HEK293T (cell line): ENCODE data around the gene PTPRG.

Experiments used
- CTCF ChIA-PET: fragments of 350-600 bp; formaldehyde crosslinking; extraction: SDS; loops from one replicate; lab custom pipeline; 2021; ENCODE audit warnings: antibody characterized with exemption, inconsistent platforms; lab: Yijun Ruan, JAX
- POLR2A ChIA-PET: fragments of 350-600 bp; formaldehyde crosslinking; extraction: SDS; loops from one replicate; lab custom pipeline; 2020; ENCODE audit warnings: antibody characterized with exemption, inconsistent platforms; lab: Yijun Ruan, JAX
- DNase-seq: peaks from one replicate; pipeline ENCODE4 v3.0.0; 2012; ENCODE audit warnings: mixed read lengths; ENCODE audit errors: extremely low spot score
- ARNT ChIP-seq: fragments of 450-650 bp; IDR thresholded peaks from 2 replicates; pipeline ENCODE4 v1.6.1; 2017; ENCODE audit warnings: mild to moderate bottlenecking
- BHLHE40 ChIP-seq: fragments of 450-650 bp; IDR thresholded peaks from 2 replicates; pipeline ENCODE4 v1.6.1; 2016; ENCODE audit warnings: mild to moderate bottlenecking, moderate library complexity, borderline replicate concordance
- CTBP1 ChIP-seq: fragments of 450-650 bp; IDR thresholded peaks from 2 replicates; pipeline ENCODE4 v1.6.1; 2016; ENCODE audit warnings: borderline replicate concordance
- ELF4 ChIP-seq: fragments of 450-650 bp; IDR thresholded peaks from 2 replicates; pipeline ENCODE4 v1.6.1; 2017; ENCODE audit warnings: antibody characterized with exemption
- FOXA1 ChIP-seq: fragments of 450-650 bp; IDR thresholded peaks from 2 replicates; pipeline ENCODE4 v1.6.1; 2016; ENCODE audit warnings: mild to moderate bottlenecking
- FOXK2 ChIP-seq: fragments of 450-650 bp; IDR thresholded peaks from 2 replicates; pipeline ENCODE4 v1.6.1; 2016; ENCODE audit warnings: mild to moderate bottlenecking
- FOXM1 ChIP-seq: fragments of 450-650 bp; IDR thresholded peaks from 2 replicates; pipeline ENCODE4 v1.6.1; 2017; ENCODE audit warnings: mild to moderate bottlenecking, borderline replicate concordance
- HDGF ChIP-seq: fragments of 450-650 bp; IDR thresholded peaks from 2 replicates; pipeline ENCODE4 v1.6.1; 2017; ENCODE audit warnings: antibody characterized with exemption, borderline replicate concordance
- L3MBTL2 ChIP-seq: fragments of 450-650 bp; conservative IDR thresholded peaks from 2 replicates; pipeline ENCODE4 v1.6.1; 2016; ENCODE audit warnings: mild to moderate bottlenecking
- LEF1 ChIP-seq: fragments of 450-650 bp; IDR thresholded peaks from 2 replicates; pipeline ENCODE4 v1.6.1; 2017; ENCODE audit warnings: mild to moderate bottlenecking, borderline replicate concordance
- NFRKB ChIP-seq: fragments of 450-650 bp; IDR thresholded peaks from 2 replicates; pipeline ENCODE4 v1.6.1; 2016; ENCODE audit warnings: mild to moderate bottlenecking, moderate library complexity
- SP1 ChIP-seq: fragments of 450-650 bp; IDR thresholded peaks from 2 replicates; pipeline ENCODE4 v1.6.1; 2017
- SUZ12 ChIP-seq: fragments of 450-650 bp; IDR thresholded peaks from 2 replicates; pipeline ENCODE4 v1.6.1; 2016; ENCODE audit warnings: mild to moderate bottlenecking
- TARDBP ChIP-seq: fragments of 450-650 bp; IDR thresholded peaks from 2 replicates; pipeline ENCODE4 v1.6.1; 2016
- ZNF384 ChIP-seq: fragments of 450-650 bp; IDR thresholded peaks from 2 replicates; pipeline ENCODE4 v1.6.1; 2016
- TF ChIP-seq, protein P1 (sequence below): fragments of 450-650 bp; IDR thresholded peaks from 2 replicates; pipeline ENCODE4 v1.6.1; 2016

PTPRG gene

DNA sequence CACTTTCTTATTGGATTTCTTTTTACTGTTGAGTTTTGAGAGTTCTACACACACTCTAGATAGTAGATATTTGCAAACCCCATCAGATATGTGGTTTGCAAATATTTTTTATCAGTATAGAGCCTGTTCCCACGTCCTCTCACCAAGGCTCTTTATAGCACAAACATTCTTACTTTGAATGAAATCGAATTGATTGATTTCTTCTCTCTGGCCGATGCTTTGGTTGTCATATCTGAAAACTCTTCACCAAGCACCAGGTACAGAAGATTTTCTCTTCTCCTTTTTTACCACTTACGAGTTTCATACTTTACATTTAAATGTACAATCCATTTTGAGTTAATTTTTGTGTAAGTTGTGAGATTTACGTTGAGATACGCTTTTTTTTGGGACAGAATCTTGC lies 163.4 kb downstream of the PTPRG start:
- no peak for TF ChIP-seq TARDBP
- no peak for TF ChIP-seq L3MBTL2
- no peak for TF ChIP-seq ZNF384
- no peak for TF ChIP-seq FOXM1
- no peak for TF ChIP-seq CTBP1
- TF ChIP-seq FOXK2, result no peak
- TF ChIP-seq SP1, result no peak
- no peak for TF ChIP-seq LEF1
- TF ChIP-seq FOXA1, result no peak
- TF ChIP-seq BHLHE40, result no peak
- TF ChIP-seq, protein P1, sequence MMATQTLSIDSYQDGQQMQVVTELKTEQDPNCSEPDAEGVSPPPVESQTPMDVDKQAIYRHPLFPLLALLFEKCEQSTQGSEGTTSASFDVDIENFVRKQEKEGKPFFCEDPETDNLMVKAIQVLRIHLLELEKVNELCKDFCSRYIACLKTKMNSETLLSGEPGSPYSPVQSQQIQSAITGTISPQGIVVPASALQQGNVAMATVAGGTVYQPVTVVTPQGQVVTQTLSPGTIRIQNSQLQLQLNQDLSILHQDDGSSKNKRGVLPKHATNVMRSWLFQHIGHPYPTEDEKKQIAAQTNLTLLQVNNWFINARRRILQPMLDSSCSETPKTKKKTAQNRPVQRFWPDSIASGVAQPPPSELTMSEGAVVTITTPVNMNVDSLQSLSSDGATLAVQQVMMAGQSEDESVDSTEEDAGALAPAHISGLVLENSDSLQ, result no peak
- TF ChIP-seq SUZ12, result no peak
- no peak for TF ChIP-seq ARNT
- no peak for TF ChIP-seq HDGF
- no peak for TF ChIP-seq ELF4
- TF ChIP-seq NFRKB, result no peak
- ChIA-PET POLR2A (no interaction called here), CTCF (no interaction called here)
- no peak for DNase-seq

DNA sequence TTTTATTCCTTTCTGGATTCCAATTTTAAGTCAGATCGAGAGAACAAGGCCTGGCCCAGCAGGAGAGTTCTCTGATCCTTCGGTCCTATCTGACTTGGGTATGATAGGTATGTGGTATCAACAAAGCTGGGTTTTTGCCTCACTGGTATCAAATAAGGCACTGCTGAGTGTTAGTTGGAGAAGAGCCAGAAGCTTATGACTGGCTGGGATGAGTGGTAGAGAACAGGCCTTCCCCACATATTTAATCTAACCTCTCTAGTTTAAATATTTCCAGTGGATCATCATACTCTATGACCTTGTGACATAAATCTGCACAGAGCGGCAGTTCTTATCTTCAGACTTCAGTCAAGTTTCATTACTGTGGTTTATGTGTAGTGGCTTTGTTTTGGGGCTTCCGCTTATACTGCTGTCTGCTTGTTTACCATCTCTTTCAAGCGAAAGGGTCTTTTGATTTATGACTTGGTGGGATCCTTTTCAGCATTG lies 164.5 kb downstream of the PTPRG start:
- DNase-seq, result peak; percentile 12
- TF ChIP-seq ARNT, result no peak
- TF ChIP-seq, protein P1, result peak; percentile 84
- TF ChIP-seq HDGF, result no peak
- TF ChIP-seq NFRKB, result no peak
- TF ChIP-seq BHLHE40, result no peak
- POLR2A ChIA-PET, result no interaction called here
- CTCF ChIA-PET, result no interaction called here

DNA sequence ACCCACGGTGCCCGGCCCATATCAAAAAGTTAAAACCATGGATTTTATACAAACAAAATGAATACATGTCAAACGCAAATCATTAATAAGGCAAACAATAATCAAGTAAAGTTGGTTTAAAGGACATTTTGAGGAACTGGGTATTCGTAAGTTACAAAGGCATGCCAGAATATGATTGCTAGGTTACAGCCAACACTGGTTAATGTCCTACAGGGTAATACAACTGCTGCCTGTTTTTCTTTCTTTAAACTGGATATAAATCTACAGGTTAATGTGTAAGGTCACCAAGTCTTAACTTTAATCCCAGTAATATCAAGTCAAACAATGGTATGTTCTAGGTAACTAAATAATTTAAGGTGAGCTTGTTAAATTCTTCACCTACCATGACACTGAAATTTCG lies 166.1 kb downstream of the PTPRG start:
- POLR2A ChIA-PET, result no interaction called here

DNA sequence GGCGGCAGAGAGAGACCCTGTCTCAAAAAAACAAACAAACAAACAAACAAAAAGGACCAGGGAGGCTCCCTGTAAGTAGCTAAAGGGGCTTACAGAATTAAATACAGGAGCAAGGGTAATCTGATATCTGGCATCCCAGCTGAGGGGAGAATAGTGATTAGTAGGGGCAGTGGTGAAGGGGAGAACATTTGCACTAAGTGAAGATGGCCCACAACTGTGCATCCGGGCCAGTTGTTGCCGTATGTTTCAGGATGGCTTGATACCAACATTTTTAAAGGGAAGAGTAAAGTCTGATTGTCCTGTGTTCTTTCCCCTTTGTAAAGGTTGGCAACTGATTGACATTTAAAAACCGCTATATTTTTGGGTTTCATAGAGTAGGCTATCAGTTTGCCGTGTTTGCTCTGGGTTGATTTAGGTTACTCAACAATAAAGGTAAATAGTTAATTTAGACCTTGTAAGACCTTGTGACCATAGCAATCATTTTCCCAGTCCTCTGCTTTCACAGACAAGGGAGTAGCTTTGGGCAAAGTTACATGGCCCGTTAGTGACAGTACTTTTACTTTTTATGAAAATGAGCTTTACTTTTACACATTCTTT lies 167.8 kb downstream of the PTPRG start:
- POLR2A ChIA-PET, result no interaction called here
- CTCF ChIA-PET, result no interaction called here
- DNase-seq, result no peak
- TF ChIP-seq LEF1 (no peak), SUZ12 (no peak), FOXK2 (no peak), ARNT (no peak), L3MBTL2 (no peak), TARDBP (no peak), BHLHE40 (no peak), CTBP1 (no peak)
- TF ChIP-seq, protein P1, result no peak

More for the DNA sequence above, 166.1 kb downstream of the PTPRG start:
- CTCF ChIA-PET, result no interaction called here
- DNase-seq, result no peak
- TF ChIP-seq, protein P1, result no peak
- TF ChIP-seq HDGF, result no peak
- no peak for TF ChIP-seq L3MBTL2
- no peak for TF ChIP-seq FOXK2
- no peak for TF ChIP-seq SP1
- no peak for TF ChIP-seq ZNF384
- no peak for TF ChIP-seq FOXM1
- TF ChIP-seq ELF4, result no peak
- TF ChIP-seq TARDBP, result no peak
- TF ChIP-seq ARNT, result no peak
- no peak for TF ChIP-seq BHLHE40
- no peak for TF ChIP-seq NFRKB
- TF ChIP-seq LEF1, result no peak

DNA sequence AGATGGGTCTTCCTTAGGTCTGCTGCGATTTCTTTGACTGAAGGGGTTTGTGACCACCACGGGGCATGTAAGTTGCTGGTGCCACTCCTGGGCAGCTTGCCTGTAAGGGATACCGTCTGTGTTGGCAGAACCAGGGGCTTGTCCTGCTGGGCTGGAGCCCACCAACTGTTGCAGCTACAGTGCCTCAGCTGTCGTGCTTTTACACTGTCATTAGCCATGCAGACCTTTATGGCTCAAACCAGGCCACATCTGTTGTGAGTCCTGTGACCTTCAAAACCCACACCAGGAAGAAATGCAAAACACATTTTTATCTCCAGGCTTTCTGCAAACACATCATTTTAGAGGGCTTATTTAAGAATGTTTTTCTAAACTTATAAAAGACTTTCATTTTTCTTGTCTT lies 168.7 kb downstream of the PTPRG start:
- POLR2A ChIA-PET, result no interaction called here
- no peak for TF ChIP-seq ELF4
- TF ChIP-seq ARNT, result no peak
- no peak for DNase-seq
- CTCF ChIA-PET, result no interaction called here

DNA sequence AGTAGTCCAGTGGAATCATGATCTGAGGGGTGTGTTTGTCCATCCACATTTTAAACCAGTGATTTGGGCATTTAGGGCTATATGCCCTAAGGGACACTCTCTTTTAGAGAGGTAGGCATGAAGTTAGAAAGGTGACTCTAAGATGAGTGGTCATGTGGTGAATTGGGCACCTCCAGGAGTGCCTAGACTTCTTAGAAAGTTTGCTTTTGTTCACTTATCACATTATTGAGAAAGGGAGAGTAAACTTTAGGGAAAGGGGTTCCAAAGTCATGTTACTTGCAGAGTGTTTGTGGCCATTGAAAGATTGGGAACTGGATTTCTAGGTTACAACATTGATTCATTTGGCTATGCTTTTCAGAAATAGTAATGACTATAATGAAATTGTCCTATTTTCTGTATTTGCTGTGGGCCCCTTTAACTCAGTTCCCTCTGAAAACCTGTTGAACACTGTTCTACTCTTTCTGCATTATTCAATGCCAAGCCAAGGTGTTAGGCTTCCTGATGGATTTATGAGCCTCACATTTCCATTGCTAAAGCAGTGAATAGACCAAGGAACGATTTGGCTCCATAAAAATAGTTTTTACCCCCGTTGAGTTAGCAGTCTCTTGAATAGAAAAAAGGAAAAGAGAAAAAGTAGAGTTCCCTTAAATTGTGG lies 169.3 kb downstream of the PTPRG start:
- DNase-seq, result no peak
- TF ChIP-seq, protein P1, result 0 out of 2 replicates have a peak, but pooled peaks have one; percentile 34
- no peak for TF ChIP-seq SP1
- CTCF ChIA-PET, result no interaction called here
- POLR2A ChIA-PET, result no interaction called here
